ENCODE results near the gene ALG1.

DNA sequence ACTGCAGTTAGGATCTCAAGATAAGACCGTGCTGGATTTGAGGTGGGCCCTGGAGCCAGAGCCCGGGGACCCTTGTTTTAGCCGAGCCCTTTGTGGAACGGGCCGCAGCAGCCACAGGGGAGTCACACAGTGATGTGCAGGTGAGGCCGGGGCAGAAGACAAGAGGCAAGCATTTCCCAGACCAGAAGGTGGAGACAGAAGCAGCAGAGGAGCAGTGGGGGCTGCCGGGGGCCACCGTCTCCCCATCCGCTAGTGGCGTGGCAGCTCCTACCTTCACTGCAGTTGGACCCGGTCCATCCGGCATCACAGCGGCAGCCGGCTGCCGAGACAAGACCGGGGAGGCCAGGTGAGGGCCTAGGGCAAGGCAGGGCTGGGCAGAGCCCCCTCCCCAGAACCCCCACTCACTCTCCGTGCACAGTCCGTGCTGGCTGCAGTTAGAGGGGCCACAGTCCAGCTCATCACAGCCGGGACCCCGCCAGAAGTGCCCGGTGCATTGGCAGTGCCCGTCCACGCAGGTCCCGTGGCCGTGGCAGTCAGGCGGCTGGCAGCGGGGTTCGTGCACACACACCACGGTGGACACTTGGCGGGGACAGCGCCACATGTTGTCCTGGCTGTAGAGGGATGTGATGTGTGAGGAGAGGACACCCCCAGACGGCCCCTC lies 43.9 kb upstream of the ALG1 start:
- TF ChIP-seq, protein P1, sequence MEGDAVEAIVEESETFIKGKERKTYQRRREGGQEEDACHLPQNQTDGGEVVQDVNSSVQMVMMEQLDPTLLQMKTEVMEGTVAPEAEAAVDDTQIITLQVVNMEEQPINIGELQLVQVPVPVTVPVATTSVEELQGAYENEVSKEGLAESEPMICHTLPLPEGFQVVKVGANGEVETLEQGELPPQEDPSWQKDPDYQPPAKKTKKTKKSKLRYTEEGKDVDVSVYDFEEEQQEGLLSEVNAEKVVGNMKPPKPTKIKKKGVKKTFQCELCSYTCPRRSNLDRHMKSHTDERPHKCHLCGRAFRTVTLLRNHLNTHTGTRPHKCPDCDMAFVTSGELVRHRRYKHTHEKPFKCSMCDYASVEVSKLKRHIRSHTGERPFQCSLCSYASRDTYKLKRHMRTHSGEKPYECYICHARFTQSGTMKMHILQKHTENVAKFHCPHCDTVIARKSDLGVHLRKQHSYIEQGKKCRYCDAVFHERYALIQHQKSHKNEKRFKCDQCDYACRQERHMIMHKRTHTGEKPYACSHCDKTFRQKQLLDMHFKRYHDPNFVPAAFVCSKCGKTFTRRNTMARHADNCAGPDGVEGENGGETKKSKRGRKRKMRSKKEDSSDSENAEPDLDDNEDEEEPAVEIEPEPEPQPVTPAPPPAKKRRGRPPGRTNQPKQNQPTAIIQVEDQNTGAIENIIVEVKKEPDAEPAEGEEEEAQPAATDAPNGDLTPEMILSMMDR (IDR thresholded peaks at IDR 0.05; ENCODE audit: poor library complexity): no peak
- TF ChIP-seq EZH2 (IDR thresholded peaks at IDR 0.05; ENCODE audit: borderline replicate concordance): no peak
- no peak for TF ChIP-seq EZH2phosphoT487 (IDR thresholded peaks at IDR 0.05; ENCODE audit: low read depth, severe bottlenecking, unreplicated experiment)
